Stimulated activated CD4-positive, alpha-beta T cell treated with anti-CD3 and anti-CD28 coated beads, TNF-alpha, amount 100 ng/mL, for 48 hours (primary cell): ENCODE measurements around the gene GGACT.
"Not testable (repeated sequence)": the region's sequence is repeated elsewhere in the genome, so short reads cannot be mapped to it uniquely, and the experiment has no call there.

ENCODE experiments used
- DNase-seq, 3 donors: peaks; one replicate each; pipeline ENCODE4 v3.0.0-alpha.2; 2020; ENCODE audit warnings: low read depth in 3 of 3

GGACT gene

DNA sequence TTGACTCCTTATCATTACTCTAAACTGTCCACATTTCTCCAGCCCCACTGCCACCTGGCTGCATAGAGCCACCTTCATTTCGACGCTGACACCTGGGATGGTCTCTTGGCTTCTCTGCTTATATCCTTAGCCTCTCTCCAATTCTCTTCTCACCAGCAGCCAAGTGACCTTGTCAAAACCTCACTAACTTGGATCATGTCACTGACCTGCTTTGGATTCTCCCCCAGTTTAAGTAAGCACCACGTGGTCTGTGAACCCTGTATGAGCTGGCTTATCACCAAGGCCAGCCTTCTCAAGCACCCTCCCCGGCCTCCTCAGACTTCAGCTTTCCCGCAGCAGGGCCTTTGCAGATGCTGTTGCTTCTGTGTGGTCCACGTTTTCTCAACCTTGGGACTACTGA lies 12.3 kb upstream of the GGACT start:
- no peak for DNase-seq

DNA sequence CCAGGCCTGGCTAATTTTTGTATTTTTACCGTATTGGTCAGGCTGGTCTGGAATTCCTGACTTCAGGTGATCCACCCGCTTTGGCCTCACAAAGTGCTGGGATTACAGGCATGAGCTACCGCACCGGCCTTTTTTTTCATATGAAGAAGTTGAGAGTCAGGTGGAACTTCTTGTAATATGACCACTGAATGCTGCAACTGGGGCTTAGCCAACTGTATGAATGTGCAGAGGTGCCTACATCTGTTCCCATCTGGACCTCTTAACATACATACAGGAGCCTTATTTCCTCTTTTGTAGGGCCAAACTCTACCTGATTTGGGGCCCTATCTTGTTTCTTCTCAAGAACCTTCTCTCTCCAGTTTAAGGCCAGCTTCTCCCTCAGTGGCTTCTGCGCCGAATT lies 11.9 kb upstream of the GGACT start:
- DNase-seq, result no peak

DNA sequence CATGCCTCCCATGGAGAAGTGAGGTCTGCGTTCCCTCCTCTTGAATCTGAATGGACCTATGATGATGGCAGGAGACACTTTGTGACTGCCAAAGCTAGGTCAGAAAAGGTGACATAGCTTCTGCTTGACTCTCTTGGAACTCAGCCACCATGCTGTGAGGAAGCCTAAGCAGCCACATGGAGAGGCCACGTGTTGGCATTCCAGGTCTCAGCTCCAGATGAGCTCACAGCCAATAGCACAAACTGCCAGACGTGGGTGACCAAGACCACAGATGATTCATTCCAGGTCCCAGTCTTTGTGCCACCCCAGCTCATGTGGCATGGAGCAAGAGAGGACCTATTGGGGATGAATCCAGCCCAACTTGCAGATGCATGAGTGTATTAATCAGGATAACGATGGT lies 8.7 kb upstream of the GGACT start:
- no peak for DNase-seq

DNA sequence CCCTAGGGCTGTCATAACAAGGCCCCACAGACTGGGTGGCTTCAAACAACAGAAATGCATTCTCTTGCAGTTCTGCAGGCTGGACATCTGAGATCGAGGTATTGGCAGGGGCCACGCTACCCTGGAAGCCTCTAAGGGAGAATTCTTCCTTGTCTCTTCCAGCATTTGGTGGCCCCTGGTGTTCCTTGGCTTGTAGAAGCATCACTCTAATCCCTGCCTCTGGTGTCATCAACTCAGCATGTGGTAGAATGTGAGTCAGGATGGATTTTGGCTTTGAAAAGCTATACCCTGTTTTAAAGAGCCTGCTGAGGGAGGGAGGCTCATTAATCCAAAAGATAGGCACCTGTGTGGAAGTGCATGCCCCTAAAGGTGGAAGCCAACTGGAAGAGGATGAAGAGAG lies 7.9 kb upstream of the GGACT start:
- no peak for DNase-seq

DNA sequence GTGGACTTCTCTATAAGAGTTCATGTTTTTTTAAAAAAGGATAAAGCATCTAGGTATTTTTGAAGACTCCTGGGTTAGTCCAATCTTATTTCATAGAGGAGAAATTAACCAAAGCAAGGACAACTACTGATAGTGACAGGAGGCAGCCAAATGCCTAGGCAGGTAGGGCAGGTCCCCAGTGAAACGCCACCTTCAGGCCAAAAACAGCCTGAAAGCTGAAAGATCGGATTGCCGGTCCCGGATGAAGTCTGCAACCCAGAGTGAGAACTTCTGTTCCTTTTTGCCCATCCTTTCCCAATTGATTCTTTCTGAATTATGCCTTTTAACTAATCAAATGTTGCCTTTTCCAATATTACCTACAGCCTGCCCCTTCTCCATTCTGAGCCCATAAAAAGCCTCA lies 6.1 kb upstream of the GGACT start:
- DNase-seq, result no peak

DNA sequence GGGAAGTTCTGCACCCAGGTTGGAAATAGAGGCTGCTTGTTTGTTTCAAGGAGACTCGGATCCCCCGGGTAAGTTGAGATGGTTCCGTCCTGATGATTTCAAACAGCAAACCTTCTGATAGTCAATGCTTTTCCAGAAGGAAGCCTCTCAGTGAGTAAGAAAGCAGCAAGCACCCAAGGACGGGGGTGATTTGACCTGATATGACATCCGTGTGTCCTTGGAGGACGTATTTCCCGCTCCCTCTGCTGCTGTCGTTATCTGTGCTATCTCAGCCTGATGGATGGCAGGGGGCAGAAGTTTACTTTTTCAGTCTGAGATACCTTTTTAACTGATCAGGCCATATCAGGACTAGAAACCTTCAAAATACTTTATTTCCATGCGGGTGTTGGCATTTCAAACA lies 5.7 kb upstream of the GGACT start:
- DNase-seq, result no peak

DNA sequence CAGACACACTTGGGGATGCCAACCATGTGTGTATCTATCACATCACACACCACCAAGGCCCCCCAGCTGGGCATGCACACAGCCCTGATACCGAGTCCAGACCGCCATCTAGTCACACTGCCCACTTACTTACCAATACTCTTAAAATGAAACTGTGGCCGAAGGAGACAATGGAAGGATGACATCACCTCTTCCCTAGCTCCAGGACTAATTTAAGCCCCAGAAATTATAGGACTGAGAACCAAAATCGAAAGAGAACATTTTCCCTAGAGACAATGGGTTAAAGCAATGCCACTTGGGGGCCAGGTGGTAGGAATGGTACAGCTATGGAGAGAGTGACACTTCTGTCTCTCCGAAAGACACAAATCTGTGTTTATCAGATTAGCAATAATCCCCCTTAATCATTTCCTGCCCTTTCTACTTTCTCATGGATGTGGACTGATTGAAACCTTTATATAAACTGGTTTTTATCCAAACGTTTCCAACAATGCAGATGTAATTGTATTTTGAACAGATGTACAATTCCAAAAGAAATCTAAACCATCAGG lies 663 bp upstream of the GGACT start:
- DNase-seq, result no peak

DNA sequence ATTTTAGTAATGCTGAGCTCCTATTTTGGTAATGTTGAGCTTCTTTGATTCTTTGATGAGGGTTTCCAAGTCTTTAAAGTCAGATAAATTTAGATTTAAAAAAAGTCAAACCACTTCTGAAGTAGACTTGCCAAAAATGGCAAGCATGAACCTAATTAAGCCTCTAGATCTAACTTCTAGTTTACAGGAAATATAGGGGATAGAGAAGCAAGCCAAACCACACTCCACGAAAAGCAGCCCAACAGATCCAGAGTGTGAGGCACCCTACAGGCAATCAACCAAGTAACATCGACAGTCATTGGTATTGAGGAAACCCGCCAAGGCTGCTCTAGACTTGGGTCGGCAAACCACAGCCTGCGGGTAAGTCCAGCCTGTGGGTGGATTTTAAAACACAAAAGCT lies 3.7 kb downstream of the GGACT start:
- no peak for DNase-seq

DNA sequence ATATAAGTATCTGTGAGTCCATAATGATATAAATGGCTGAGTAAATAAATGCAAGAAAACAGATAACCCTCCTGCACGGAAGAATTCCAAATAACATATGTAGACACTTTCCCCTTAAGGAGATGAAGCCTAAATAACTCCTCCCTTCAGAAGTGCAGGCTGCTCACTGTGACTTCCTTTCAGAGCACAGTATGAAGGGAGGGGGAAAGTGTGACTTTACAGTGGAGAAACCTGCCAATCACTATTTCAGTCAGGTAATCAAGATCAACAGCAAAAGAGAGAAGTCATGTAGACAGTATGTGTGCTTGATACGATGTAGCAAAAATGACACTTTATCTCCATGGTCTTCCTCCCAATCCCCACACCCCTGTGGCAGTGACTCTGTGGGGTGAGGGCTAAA lies 7.1 kb downstream of the GGACT start:
- no peak for DNase-seq

DNA sequence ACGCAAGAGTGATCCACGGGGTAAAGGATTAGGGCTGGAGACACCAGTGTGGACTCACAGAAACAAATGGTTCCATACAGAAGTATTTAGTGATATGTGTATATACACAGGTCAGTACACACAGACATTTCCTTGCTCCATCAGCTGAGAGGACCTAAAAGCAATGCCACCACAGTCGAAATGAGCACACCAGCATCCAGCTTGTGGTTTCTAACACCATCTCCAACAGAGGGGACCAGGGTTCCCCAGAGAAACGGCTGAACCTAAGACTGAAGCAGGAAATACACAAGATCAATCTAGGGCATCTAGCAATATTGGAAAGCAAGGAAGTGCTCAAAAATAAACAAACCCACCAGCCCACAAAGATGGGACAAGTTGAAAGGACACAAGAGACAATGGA lies 7.6 kb downstream of the GGACT start:
- DNase-seq, result no peak

DNA sequence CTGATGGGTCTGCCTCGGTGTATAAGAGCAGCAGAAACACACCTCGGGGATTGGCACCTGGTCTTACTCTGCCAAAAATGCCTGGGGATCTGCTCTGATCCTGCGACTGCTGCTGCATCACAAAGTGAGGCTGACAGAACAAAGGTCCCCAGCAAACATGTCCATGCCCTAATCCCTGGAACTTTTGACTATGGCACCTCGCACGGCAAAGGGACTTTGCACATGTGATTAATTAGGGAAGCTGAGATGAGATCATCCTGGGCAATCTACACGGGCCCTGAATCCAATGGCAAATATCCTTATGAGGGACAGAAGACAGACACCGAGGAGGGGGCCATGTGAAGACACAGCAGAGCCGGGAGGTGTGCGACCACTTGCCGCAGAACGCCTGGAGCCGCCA lies 8.5 kb downstream of the GGACT start:
- DNase-seq, result no peak

DNA sequence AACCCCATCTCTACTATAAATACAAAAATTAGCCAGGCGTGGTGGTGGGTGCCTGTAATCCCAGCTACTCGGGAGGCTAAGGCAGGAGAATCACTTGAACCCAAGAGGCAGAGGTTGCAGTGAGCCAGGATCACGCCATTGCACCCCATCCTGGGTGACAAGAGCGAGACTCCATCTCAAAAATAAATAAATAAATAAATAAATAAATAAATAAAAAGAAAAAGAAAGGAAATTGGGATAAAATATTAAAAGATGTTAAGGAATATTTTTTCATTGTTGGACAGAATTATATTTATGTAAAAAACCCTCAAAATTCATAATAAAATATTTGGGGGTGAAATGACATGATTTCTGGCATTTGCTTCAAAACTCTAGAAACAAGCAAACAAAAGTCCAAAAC lies 11.3 kb downstream of the GGACT start:
- not testable (repeated sequence) for DNase-seq

DNA sequence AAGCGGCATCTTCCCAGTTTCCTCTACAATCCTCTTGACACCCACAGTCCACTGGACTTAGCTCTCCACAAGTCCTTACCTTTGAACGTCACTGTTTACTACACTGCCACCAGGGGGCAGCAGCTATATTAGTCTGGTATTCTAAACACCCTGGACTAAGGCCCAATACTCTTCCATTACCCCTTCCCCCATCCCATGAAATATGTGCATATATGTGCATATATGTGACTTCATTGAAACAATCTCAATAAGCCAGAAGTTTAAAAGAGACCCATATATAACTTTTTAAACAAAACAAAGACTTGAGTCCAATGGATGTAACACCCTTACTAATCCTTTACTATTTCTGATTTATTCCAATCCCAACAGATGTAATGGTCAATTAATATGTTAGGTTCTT lies 15.5 kb downstream of the GGACT start:
- peak; percentile 50 to 71 (median 64) for DNase-seq

DNA sequence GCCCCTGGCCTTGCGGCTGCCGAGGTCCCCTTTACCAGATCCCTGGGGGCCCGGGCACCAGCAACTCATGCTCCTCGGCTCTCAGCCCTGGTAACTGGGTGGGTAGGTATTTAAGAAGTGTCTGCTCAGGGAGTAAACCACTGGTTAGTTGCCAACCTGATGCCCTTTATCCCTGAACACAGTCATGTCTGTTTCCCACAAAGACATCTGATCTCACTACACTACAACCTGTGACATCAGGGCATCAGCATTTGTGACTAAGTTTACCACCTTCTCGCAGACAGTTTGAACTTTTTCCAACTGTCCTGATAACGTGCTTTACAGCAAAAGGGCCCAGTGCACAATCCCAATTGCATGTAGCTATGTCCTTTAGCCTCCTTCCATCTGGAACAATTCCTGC lies 22.0 kb downstream of the GGACT start:
- DNase-seq, result no peak

DNA sequence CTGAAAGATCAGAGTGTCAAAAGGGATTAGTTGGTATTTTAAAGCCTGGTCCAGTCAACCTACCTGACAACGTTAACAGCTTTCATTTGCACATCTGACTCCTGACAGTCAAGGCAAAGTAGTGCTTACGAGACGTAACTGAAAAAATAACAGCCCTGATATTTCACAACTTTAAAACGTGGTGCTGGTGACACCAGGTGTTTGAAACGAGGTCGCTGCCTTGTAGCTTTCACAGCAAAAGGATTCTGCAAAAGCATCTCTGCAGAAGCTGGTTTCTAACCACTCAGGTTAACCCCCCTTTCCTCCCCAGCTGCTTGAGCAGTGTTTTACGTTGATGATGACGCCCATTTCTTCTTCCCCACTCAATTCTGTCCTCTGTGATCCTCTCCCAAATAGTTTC lies 23.3 kb downstream of the GGACT start:
- DNase-seq, result no peak

DNA sequence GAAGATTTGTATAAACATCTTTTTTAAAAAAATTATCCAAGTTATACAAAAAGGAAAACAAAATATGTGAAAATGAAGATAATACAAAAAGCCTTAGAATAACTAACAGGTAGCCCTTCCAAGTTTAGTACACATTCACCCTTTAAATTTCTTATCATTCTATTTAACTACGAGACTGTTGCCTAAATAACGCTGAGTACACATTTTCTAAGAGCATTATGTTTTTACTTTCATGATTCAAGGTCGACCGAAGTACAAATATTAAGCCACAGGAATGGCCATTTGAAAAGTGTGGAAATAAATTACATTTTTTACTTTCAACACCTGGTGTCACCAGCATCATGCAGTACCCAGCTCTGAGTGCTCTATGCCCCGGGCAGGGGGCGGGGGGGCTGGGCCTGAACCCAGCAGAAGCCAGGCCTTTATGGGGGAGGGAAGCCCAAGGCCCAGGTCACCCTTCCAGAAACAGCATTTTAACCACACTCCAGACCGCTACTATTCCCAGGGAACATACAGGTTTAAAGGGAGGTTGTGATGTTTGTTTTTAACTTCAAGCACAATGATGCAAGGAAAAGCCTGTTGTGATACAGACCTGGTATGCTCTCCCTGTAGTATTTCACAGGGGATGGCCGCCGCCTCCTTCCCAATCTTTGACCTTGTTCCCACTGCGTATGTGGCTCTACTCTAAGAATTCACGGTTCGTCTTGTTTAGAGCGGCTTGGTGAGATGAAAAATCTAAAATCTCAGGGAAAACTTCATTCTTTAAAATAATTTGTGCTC lies 24.0 kb downstream of the GGACT start:
- no peak for DNase-seq

DNA sequence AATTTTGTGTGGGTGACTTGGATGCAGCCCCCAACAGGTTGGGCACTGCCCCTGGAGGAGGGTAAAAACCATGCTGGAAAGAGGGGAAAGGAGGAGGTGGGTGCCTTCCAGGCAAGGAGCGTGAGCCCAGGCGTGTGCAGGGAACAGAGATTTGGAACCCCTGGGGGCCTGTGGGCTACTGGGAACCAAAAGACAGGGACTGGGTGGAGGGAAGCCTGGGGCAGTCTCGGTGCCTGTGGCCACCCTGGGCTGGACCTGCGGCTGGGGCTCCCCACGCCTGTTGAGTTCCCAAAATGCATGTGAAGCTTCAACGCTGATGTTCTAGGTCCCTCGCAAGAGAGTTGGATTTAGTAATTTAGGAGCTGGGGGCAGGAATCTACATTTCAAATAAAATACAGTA lies 24.8 kb downstream of the GGACT start:
- DNase-seq, result no peak

DNA sequence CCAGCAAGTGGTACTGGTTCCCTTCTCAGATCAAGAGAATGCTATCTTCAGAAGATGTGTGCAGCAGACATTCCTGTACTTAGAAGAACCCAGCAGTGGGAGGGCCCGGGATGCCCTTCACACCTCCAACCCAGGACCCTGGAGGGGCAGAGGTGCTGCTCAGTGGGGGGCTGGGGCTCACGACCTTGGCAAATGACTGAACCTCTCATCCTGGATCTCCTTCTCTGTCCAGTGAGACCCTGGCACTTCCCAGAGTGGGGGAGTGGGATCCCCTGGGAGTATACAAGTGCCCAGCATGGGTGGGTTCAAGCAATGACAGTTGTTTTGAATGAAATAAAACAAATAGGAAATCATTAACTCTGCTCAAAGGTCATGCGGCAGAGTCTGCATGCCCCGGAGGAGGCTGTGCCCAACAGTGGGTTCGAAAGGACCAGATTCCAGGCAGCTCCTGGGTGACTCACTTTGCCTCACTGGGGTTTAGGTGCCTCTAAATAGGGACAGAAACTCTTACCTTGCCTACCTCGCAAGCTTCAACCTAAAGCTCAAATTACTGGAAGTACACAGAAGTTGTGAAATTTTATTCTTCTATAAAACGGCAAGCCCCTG lies 26.9 kb downstream of the GGACT start:
- no peak for DNase-seq

DNA sequence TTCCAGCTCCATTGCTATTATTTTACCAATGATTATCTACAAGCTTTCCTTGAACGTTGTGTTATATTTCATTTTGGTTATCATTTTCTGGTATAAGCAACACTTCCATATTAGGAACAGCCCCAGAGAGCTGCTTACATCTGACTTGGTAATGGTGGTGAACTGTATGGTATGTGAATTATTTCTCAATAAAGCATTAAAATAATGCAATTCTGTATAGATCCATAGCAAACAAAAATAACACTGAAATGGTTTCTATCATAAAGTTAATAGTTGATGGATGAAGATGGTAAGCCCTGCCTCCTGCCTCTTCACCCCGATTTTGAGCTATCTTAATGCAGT lies 27.5 kb downstream of the GGACT start:
- no peak for DNase-seq

DNA sequence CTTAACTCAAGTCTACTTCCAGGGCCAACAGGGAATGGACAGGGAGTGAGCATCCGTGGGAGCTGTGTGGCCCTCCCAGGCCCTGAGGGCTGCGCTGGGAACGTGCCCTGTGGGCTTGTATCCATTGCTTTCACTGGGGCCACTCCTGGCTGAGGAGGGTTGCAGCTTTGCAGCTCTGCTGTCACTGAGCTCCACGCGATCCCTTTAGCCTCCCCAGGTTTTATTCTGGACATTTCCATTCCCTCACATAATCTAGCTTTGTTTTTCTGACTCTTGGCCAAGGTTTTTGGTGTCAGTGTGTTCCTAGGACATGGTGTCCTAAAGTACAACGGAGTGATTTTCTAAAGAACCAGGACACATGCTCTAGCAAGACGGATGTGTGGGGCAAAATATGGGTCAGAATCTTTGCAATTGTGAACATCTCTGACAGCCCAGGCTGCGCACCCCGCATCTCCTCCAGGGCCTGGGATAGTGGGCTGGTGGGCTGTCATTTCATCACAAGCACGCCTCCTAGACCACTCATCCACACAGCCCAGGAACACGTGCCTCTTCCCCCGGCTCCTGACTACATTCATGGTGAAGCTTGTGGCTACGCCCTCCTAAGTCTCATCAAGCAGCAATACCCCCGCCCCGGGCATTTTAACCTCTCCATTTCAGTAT lies 28.0 kb downstream of the GGACT start:
- no peak for DNase-seq

DNA sequence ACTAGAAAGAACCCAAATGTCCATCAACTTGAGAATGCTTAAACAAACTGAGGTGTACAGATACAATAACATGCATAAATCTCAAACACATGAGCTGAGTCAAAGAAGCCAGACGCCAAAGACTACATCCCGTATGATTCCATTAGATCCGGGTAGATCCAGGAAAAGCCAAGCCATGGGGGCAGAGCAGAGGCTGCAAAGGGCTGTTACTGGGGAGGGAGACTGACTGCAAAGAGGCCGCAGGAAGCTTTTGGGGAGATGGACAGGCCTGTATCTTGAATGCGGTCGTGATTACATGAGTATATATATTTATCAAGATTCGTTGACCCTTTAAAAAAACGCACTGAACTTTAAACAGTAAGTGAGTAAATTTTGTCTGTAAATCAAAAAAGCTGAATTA lies 28.7 kb downstream of the GGACT start:
- DNase-seq, result no peak

DNA sequence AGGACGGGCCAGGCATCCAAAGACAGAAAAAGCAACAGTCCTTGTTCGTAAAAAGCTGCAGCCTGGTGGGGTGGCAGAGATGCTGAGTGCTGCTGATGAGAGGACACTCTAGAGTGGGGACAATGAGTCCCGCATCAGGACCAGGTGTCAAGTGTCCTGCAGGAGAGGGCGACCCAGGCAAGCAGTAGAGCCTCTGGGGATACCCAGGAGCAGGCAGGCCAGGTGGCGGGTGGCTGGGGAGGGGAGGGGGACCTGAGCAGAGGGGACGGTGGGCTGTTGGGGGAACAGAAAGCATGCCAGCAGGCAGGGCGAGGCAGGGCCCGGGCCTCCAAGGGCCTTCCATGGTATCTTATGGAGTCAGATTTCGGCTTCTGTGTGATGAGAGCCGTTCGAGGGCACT lies 35.8 kb downstream of the GGACT start:
- no peak for DNase-seq

DNA sequence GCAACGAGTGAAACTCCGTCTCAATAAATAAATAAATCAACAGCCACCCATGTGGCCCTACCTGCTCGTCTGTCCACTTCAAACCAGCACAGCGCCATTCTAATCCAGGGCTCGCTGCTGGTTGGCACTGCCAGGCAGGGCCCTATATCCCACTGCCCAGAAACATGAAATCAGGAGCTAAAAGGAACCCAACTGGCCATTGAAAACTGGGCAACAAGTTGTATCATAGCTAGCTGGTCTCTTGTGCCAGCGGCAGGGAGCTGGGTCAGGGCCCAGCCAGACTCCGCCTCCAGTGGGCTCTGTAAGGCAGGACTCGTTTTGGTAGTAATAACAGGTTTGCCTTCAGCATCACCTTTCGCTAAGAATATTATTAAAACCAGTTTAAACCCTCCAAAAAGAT lies 39.3 kb downstream of the GGACT start:
- DNase-seq, result no peak
